GM21825 (cell line): ENCODE results near the gene CACNA2D3.
"Not testable (repeated sequence)": the region's sequence is repeated elsewhere in the genome, so short reads cannot be mapped to it uniquely, and the experiment has no call there.

ENCODE experiments used
- ATAC-seq: cut with Tn5 transposase; IDR thresholded peaks from one replicate; pipeline ENCODE4 v1.9.1; 2021; ENCODE audit warnings: mild to moderate bottlenecking, moderate library complexity; ENCODE audit not compliant: unreplicated experiment

CACNA2D3 gene

GRCh38 chr3:54122324-54123002 lies at the start of gene CACNA2D3:
Gene CACNA2D3 (plus strand): TSS chr3:54122552.
- ATAC-seq: no peak

- ATAC-seq: no peak
Measured at GRCh38 chr3:54073386-54073785, 49.0 kb upstream of the CACNA2D3 start.

GRCh38 chr3:54079314-54079713 lies 43.0 kb upstream of the CACNA2D3 start:
- no peak for ATAC-seq

- no peak for ATAC-seq
Measured at GRCh38 chr3:54079730-54080325, 42.5 kb upstream of the CACNA2D3 start.

GRCh38 chr3:54083921-54084320 lies 38.4 kb upstream of the CACNA2D3 start:
- ATAC-seq: no peak

- no peak for ATAC-seq
Measured at GRCh38 chr3:54085936-54086335, 36.4 kb upstream of the CACNA2D3 start.

- no peak for ATAC-seq
Measured at GRCh38 chr3:54086652-54087405, 35.5 kb upstream of the CACNA2D3 start.

GRCh38 chr3:54087581-54088410 lies 34.6 kb upstream of the CACNA2D3 start:
- ATAC-seq: no peak

- ATAC-seq: no peak
Measured at GRCh38 chr3:54093491-54094248, 28.7 kb upstream of the CACNA2D3 start.

- ATAC-seq: no peak
Measured at GRCh38 chr3:54094926-54095325, 27.4 kb upstream of the CACNA2D3 start.

GRCh38 chr3:54099381-54099780 lies 23.0 kb upstream of the CACNA2D3 start:
- ATAC-seq: no peak

GRCh38 chr3:54104084-54104483 lies 18.3 kb upstream of the CACNA2D3 start:
- no peak for ATAC-seq

GRCh38 chr3:54116129-54116528 lies 6.2 kb upstream of the CACNA2D3 start:
- ATAC-seq: not testable (repeated sequence)

- ATAC-seq: peak; percentile 89
Measured at GRCh38 chr3:54120657-54121413, 1.5 kb upstream of the CACNA2D3 start.

GRCh38 chr3:54121414-54122323 lies 683 bp upstream of the CACNA2D3 start:
- ATAC-seq: no peak

GRCh38 chr3:54123003-54123775 lies 837 bp downstream of the CACNA2D3 start:
- no peak for ATAC-seq

- no peak for ATAC-seq
Measured at GRCh38 chr3:54123776-54124196, 1.4 kb downstream of the CACNA2D3 start.

GRCh38 chr3:54125300-54125699 lies 2.9 kb downstream of the CACNA2D3 start:
- ATAC-seq: no peak
